Measurements from ENCODE around the gene ARHGAP22.

The ARHGAP22 gene

DNA sequence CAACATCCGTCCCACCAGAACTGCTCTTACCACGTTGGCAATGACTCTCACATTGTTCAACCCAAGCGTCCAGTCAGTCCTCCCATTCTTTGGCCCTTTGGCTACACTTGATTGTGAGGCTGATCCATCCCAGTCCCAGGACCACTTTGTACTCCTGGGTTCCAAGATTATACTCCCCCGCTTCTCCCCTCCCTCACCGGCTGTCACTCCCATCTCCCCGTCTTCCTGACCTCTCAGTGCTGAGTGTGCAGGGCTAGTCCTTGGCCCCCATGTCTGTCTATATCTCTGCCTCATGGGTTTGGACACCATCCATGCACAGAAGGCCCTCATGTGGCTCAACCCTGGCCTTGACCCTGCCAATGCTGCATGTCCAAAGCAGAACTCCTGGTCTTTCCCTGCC, 12.5 kb downstream of the ARHGAP22 start:
- TF ChIP-seq, protein P1, sequence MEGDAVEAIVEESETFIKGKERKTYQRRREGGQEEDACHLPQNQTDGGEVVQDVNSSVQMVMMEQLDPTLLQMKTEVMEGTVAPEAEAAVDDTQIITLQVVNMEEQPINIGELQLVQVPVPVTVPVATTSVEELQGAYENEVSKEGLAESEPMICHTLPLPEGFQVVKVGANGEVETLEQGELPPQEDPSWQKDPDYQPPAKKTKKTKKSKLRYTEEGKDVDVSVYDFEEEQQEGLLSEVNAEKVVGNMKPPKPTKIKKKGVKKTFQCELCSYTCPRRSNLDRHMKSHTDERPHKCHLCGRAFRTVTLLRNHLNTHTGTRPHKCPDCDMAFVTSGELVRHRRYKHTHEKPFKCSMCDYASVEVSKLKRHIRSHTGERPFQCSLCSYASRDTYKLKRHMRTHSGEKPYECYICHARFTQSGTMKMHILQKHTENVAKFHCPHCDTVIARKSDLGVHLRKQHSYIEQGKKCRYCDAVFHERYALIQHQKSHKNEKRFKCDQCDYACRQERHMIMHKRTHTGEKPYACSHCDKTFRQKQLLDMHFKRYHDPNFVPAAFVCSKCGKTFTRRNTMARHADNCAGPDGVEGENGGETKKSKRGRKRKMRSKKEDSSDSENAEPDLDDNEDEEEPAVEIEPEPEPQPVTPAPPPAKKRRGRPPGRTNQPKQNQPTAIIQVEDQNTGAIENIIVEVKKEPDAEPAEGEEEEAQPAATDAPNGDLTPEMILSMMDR (IDR thresholded peaks at IDR 0.05; ENCODE audit: insufficient read depth, missing control alignments), result no peak
- FAIRE-seq (no peak), DNase-seq (ENCODE audit: insufficient read length, low spot score) (no peak)

DNA sequence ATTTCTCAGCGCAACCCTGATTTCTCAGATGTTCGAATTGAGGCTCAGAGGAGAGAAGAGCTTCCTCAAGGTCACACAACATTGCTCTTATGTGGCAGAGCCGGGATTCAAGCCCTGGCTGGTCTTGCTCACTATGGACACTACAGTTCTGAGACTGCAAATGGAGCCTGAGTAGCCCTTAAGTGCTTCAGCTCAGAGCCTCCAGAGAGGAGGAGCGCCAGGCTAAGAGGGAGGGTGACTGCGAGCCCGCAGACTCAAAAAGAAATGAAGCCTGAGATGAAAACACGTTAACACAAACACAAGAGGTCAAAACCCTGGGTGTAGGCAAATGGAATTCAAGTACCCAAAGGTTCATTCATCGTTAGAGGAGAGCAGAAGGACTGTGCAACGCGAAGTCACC, 13.9 kb downstream of the ARHGAP22 start:
- no peak for FAIRE-seq

DNA sequence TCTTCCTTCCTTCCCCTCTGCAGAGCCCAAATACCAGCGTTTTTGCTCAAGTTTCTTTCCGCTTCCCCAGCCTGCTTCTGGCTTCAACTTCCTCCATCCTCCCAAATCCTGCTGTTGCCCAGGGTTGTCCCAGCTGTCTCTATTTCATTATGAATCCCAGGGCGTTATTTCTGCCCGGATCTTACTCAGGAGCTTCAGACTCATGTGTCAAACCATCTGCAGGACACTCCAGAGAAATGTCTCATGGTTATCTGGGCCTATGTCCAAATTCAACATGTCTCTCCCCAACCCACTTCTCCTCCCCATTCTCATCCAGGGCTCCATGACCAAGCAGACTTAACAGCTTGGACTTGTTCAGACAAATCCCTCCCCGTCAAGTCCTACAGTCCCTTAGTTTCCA, 15.6 kb downstream of the ARHGAP22 start:
- DNase-seq (ENCODE audit: insufficient read length, low spot score) (no peak), FAIRE-seq (no peak)
- TF ChIP-seq, protein P1 (IDR thresholded peaks at IDR 0.05; ENCODE audit: insufficient read depth, missing control alignments), result no peak

More for the DNA sequence above, 13.9 kb downstream of the ARHGAP22 start:
- no peak for DNase-seq (ENCODE audit: insufficient read length, low spot score)
- TF ChIP-seq, protein P1 (IDR thresholded peaks at IDR 0.05; ENCODE audit: insufficient read depth, missing control alignments), result no peak

DNA sequence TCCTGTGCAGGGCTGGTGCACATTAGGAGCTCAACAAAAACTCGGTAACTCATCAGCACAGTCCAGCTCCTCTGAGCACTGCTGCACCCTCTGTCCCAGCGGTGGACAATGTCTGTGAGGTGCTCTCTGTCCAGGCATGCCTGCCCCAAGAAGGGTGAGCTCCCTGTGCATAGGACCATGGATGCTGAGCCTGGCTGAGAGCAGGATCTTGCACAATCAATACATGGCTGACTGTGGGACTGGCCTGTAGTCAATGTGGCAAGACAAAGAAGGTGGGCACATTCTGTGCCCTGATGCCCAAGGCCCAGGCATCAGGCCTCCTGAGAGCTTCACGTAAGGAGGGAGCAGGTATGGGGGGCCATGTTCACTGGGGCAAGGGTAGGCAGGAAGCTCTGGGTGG, 17.1 kb downstream of the ARHGAP22 start:
- DNase-seq (ENCODE audit: insufficient read length, low spot score), result no peak
- no peak for FAIRE-seq

DNA sequence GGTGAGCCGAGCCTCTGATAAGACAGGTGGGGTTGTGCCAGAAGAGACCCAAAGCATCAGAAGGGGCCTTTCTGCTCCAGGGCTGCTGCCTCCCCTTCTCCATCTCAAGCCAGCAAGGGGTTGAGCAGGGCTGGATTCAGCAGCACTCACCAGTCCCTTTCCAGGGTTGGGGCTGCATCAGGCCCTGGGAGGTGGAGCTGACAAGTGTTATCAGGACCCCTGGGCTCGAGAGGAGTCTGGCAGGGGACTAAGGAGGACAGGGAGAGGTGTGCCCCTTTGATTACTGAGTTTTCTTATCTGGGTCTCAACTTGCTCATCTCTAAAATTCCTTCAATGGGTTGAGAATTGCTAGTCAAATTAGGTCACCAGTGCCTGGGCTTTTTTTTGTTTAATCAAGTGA, 17.8 kb downstream of the ARHGAP22 start:
- TF ChIP-seq, protein P1 (IDR thresholded peaks at IDR 0.05; ENCODE audit: insufficient read depth, missing control alignments), result no peak
- DNase-seq (ENCODE audit: insufficient read length, low spot score) (no peak), FAIRE-seq (no peak)

More for the DNA sequence above, 17.1 kb downstream of the ARHGAP22 start:
- TF ChIP-seq, protein P1 (IDR thresholded peaks at IDR 0.05; ENCODE audit: insufficient read depth, missing control alignments), result no peak

DNA sequence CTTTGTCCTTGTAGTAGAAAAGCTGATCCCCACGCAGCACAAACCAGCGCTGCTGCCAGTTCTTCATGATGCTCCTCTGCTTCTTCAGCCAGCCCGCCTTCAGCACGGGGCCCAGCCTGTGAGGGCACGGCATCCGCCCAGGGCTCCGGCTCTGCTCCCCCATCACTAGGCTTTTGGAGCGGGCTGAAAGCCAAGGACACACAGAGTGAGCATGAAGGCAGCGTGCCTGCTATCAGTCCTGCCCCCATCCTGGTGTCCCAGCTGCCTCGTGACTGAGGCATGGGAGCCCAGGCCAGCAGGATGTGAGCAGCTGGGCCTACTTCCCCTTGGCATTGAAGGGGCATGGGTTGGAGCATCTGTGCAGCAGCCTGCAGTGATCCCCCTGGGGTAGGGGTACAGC, 21.9 kb downstream of the ARHGAP22 start:
- DNase-seq (ENCODE audit: insufficient read length, low spot score), result no peak
- TF ChIP-seq, protein P1 (IDR thresholded peaks at IDR 0.05; ENCODE audit: insufficient read depth, missing control alignments), result no peak
- no peak for FAIRE-seq

DNA sequence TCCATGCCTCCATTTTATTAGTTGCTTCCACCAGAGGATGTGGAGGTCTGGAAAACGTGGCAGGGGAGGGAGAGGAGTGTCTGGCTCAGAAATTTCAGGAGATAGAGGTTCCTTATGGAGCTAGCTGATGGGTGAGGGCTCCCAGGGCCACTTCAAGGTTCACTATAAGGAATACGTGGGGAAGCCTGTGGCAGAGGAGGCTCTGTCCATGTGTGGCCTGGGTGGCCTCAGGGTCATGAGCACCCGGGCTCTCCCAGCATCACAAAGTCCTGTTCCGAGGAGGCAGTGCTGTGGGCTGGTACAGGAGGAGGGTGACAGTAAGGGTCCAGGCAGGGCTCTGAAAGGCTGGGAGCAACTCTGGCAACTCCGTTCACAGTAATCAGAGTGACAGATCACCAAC, 24.6 kb downstream of the ARHGAP22 start:
- DNase-seq (ENCODE audit: insufficient read length, low spot score) (no peak), FAIRE-seq (no peak)
- TF ChIP-seq, protein P1 (IDR thresholded peaks at IDR 0.05; ENCODE audit: insufficient read depth, missing control alignments), result no peak

All from D721Med (cell line).